ENCODE data around the gene CNPY1.

Gene CNPY1

GRCh38 chr7:155452505-155453295 is 93.7 kb downstream of the CNPY1 start:
- no peak for DNase-seq

DNA sequence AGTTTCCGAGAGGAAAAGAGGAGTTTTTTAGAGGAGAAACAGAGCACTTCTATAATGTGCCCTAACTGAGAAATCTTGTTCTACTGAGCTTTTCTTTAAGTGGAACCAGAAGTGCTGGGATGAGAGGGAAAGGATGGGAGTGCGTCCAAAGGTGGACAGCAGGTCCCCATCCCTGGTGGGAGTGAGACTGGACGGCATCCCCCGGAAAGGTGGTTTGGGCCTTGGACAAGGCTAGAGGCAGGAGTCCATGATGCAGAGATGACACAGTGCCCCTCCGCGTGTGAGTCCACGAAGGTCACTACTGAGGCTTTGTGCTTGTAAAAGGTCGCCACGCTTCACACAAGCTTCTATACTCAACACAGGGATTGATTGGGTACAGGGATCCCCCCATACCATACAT is 94.5 kb downstream of the CNPY1 start:
- DNase-seq, result no peak

Data from activated naive CD4-positive, alpha-beta T cell treated with anti-CD3 and anti-CD28 coated beads, Interleukin-2, amount 50 U/mL, for 16 hours (primary cell).